Femur (tissue), 1 donor: ENCODE results near the gene EDN2.

Experiments used
- DNase-seq: peaks from one replicate; pipeline ENCODE4 v3.0.0-alpha.2; 2017

Gene EDN2

DNA sequence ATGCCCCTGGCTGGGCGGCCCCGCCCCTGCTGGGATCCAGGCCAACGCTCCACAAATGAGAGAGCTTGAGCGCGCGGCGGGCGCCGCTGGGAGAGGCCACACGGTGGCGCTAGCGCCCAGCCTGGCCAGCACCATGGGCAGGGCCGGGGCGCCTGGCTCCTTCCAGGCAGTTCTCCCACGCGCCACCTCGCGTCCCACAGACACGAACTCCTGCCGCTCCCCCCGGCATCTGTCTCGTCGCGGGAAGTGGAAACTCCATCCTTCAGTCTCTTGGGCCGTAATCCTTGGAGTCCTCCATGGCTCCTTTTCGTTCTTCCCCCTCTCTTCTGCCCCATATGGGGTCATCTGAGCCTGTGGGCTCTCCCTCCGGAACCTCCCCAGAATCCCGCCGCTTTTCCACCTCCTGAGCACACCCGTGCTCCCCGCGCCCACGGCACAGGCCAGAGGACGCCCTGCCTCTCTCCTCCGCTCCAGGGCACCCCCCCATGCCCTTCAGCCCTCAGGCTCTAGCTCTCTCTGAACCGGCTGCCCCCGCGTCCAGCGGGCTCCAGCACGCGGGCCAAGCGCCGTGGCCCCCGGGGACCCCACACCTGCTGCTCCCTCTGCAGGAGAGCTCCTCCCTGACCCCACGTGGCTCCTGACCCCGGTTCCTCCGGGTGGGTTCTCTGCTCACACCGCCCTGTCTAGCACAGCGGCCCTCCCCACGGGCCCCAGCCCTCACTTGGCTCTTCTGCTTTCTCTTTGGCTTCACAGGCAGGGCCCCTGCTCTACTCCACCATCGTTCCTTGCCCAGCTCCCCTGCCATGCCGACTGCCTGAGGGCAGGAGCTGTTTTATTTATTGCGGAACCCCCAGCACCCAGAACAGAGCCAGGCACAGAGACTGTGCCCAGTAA, 31.9 kb upstream of the EDN2 start:
- peak; percentile 96 for DNase-seq

DNA sequence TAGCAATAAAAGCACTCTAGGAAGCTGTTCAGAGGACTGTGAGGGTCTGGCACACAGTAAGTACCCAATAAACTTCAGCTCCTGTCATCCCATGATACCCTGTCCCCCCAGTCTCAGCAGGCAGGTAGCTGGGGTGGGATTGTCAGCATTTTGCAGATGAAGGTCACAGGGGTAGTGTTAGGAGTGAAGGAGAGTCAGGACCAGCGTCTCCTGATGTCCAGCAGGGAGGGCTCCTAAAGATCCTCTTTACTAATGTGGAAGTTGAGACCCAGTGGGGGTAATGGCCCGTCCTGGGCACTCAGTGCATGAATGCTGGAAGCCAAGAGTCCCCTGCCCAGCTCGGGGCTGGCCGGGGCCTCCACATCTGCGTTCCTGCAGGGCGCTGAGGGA, 31.3 kb upstream of the EDN2 start:
- DNase-seq: no peak

DNA sequence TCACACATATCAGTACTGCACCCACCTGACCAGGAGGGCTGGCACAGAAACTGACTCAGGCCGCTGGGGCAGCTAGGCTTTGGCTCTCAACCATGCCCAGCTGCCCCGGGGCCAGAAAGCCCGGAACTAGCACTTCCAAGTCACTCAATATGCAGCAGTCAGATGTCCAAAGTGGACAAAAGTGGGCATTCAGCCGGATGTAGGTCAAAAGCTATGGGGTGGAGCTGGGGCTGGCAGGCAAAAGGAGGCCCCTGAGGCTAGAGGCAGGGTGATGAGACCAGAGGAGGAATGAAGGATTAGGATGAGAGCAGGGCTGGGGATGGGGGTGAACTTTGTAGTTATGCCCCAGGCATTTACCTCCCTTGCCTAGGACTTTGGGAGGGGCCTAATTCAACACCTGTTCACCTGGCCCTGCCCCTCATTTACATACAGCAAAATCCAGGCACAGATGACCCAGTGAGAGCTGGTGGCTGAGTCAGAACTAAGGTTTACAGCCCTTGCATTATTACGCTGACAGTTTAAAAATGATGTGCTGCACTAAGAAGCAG, 30.7 kb upstream of the EDN2 start:
- no peak for DNase-seq

DNA sequence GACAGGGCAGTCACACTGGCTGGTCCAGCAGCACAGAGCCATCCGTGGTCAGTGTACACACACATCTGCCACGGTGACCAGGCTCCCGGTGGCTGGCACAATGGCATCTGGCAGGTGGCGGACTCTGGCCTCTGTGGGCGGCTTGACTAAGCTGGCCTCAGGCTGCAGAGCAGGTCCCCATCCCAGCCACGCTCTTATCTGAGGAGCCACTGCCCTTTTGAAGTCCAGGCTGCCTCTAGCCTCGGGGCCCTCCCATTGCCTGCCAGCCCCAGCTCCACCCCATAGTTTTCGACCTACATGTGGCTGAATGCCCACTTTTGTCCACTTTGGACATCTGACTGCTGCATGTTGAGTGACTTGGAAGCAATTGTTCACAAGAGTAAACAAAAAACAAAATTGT, 29.9 kb upstream of the EDN2 start:
- DNase-seq: no peak

DNA sequence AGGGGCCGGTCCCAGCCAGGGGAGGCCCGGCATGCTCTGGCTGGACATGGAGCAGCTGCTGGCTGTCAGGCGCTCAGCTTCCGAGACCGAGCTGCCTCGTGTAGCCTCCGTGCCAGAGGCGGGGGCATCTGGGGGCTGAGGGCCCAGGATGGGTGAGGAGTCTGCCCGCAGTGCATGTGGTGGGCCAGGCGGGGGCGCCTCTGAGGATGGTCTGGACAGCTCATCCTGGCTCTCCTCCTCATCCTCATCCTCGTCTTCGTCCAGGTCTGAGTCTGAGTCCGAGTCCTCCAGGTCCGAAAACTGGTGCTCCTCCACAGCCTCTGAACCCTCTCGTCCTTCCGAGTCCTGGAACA, 28.9 kb upstream of the EDN2 start:
- DNase-seq: no peak

DNA sequence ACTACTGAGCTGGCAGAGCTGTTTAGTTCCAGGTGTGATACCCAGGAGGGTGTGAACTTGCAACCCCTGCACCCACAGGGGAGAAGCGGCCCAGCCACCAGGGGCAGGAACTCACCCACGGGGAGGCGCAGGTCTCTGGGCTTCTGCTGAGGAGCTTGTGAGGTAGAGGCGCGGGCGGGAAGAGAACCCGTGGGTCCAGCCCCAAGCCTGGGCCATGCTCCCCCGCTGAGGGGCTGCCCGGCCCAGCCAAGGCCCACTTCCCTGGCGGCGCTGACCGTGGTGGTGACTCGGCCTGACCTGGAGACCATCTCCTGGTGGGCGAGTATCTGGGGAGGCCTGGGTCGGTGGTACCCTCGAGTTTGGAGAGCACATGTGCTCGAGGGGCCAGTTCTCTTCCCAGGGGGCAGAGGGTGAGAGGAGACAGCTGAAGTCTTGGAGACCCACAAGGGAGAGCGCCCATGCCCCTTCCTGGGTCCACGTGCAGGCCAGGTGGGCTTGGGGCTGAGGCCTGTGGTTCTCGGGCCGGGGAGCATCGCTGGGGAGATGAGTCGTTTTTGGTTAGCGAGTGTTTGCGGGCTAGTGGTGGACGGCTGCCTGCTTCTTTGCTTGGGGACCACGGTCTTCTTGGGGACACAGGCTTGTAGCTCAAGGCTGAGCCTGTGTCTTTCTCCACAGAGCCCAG, 28.4 kb upstream of the EDN2 start:
- DNase-seq: no peak

DNA sequence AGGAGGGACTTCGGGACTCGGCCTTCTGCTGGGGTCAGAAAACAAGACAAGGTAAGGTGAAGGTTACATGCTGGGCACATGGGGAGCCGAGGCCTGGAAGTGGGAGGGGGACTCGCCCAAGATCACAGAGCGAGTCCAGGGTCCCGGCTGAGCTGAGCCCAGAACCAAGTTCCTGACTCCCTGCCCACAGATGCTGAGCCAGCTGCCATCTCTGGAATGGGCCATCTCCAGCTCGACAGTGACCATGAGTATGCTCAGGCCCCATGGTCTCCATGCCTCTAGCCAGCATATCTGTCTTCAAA, 26.7 kb upstream of the EDN2 start:
- DNase-seq: no peak

DNA sequence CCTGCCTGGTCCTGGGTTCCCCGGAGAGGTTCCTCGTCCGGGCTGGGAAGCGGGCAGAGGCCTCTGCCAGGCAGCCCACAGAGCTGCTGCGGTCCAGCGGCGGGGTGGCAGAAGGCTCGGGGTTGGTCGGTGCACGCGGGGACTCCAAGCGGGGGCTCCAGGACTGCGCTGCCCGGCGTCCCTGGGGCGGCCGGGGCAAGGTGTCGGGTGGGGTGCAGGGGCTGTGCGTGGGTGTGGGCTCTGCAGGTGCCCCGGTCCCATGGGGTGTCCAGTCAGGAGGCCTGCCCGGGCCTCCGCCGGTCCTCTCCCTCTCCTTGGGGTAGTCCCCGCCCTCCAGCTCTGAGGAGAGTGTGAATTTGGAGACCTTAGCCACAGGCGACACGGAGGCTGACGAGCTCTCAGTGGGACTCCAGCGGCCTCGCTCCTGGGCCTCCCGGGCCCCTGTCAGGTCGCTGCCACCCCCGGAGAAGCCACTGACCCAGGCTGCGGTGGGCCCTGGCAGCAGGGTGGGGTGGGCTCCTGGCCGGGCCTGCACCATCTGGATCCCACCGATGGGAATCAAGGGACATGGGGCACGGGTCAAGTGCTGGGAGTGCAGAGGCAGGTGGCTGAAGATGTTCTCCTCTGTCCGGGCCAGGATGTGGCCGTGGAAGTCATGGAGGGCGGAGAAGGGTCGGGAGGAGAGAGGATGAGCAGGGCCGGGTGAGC, 26.2 kb upstream of the EDN2 start:
- no peak for DNase-seq

DNA sequence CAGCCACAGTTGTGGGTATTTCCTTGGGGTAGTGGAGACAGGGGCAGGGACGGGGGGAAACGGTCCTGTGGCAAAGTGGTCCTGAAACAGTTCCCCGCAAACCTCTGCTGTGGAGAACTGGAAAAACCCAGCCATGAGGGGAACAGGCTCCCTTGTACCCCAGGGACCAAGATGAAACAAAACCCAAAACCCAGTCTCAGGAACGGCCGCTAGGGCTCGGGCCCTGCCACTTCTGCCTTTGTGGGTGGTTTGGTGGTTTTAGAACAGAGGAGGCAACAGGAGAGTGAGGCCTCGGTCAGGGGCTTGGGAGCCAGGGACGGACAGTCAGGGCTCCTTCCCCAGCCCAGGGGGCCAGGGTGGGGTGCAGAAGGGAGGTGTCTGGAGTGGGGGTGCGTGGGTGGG, 24.8 kb upstream of the EDN2 start:
- DNase-seq: no peak

DNA sequence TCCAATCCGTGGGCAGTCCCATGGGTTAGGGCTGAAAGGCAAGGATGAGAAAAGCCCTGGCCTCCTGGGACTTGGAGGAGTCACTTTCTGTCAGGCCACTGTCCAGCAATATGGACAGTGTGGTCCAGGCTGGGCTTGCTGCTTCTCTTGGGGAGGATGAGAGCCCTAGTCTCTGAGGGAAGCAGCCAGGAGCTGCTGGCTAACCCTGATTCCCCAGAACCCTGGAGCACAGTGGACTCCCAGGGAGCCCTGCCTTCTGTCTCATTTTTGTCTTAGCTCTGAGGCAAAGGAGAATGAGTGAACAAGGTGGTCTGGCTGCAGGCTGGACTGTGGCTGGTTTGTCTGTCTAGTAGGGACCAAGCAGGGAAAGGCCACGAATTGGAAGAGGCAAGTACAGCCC, 23.8 kb upstream of the EDN2 start:
- DNase-seq: no peak

DNA sequence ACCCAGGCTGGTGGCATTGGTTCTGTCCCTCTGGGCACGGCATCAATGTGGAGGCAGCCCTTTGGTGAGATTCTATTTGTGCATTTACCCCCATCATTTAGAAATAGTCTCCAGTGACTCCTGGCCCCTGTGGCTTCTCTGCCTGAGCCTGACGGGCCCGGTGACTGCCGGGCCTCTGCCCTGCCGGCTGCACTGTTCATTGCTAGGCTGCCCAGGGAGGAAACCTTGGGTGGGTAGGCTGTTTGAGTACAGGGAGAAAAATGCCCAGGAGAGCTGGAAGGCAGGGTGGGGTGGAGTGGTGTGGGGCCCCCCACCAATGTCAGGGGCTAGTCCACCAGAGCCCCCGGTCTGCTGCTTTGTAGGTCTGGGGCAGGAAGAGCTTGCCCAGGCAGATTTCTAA, 23.4 kb upstream of the EDN2 start:
- no peak for DNase-seq

DNA sequence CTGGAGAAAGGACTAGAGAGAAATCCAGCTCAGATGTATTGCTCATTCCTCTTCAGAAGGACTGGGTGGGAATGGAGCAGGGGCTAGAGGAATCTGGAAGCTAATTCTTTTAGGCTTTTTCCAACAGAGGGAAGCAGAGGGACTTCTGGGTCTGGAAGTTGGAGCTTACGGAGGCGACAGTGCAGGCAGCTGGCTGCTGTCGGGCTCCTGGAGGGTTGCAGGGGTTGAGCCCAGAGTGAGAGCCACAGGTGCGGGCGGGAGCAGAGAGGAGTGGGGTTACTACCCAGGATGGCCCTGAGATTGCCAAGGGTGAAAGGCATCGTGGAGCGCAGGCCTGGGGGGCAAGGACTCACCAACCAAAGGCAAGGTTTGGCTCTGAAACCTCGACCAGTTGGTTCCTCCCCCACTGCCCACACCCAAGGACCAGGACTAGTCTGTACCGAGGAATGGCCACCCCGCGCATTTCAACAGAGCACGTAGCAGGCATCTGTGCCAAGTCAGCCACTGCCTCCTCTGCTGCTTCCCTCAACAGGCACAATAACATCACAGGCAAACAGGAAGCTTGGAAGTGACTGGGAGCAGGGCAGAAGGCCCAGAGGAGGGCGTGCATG, 22.7 kb upstream of the EDN2 start:
- no peak for DNase-seq

DNA sequence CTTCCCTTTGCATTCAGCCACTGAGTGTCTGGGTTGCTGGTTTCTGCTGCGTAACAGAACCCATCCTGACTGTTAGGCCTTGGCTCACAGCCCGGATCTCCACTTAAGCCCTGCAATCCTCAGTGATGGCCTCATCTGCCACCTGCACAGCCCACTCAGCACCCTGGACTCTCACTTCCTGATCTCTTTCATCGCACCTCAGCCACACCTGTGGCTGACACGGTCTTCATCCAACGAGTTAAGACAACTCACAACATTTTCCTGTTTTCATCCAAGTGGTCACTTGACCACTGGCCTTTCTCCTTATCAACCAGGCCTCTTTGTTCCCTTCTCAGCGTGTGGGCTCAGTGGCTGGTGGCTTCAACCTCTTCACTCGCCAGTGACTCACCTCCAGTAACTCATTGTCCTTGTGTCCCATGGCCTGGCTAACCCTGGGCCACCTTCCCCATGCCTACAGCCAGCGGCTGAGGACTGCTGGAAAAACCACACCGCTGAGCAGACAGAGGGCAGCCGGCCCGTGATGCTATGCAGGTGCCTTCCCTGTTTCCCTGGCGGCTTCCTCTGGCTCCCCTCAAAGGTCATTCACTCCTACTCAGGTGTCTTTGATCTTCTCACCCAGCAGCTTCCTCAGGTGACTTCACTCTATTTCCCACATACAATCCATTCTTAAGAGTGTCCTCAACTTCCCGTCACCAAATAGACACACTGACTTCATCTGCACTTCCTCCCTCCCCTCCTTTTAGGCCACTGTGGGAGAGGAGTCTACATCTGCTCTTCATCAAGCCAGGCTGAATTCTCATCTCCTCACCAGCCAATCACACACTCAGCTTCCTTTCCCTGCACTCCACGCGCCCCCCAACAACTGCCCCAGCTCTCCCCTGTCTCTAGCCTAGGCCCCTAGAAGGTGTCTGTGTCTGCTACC, 19.9 kb upstream of the EDN2 start:
- DNase-seq: no peak

DNA sequence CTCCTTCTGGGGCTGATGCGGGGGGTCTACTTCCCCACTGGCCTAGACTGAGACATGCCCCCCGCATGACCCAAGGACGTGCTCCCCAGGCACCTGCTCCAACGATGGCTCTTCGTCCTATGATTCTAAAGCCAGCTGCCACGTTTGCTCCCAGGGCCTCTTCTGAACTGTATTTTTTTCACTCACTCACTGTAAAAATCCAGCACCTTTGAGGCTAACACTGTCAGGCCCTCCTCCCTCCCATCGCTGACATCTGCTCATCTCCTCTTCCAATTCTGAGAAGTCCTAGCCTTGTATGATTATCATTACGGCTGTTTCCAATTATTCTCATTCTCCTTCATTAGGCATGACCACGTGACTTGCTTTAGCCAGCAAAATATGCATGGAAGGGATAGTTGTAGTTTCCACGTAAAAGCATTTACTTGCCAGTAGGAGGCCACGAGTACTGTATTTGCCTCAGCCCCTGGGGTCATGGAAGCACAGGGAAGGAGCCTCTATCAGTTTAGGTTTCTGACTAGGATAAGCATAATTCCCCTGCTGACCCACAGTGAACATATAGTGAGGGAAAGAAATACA, 19.1 kb upstream of the EDN2 start:
- no peak for DNase-seq

DNA sequence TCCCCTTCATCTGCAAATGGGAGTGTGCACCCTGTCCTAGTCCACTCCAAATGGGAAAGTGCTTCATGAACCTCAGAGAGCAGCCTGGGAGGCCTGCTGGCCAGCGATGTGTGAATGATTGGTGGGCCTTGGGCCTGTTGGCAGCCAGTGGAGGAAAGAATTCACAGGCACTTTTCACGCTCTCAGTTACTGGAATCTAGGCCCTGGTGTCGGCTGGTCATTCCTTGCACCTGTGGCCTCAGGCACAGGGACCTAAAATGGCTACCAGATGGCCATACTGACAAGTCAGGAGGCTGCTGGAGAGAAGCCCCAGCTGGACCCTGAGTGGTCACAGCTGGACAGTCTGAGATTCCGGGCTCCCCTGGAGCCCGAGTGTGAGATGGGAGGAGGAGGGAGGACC, 18.4 kb upstream of the EDN2 start:
- peak; percentile 71 for DNase-seq

DNA sequence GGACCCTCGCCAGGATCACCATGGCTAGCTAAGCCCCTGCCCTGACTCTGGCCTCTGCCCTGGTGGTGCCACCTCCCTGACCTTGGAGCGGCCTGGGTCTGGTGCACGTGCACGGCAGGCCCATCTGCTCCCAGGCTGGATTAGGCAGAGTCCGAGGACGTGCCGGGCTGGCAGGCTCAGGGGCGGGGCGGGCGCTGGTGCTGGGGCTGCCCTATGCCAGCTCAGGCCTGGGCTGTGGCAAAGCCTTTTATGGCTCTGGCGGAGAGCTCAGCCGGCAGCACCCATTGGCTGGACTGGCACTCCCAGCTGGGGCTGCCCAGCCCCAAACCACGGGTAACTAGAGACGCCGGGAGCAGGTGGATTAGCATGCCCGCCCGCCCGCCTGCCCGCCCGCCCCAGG, 17.1 kb upstream of the EDN2 start:
- DNase-seq: peak; percentile 77

DNA sequence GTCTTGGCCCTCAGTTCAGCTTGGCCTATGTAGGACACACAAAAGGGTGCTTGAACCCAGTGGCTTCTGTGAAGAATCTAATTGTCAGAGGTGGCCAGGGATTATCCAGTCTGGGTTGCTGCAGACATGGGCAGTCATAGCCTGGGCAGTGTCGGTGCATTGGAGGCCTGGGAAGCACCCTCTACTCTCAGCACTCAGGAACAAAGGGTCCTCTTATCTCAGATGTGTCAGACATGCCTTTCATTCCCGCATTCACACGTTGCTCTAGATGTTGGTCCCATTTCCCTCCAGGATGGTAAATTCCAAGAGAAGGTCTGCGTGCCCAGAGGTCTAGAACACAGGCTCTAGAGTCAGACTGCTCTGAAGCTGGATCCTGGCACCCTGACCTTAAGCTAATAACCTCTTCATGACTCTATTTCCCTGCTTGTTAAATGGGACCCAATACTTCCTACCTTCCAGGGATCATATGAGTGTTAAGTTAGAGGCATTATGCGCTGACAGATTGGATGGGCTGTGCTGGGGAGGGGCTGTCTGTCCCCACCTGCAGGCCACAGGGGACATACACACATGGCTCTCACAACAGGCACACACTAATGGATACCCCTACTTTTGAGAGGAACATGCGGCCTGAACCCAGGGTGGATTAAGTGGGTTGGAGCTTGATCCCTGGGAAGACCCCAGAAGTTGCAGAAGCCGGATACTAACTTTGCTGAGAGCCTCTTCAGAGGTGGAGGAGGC, 16.5 kb upstream of the EDN2 start:
- DNase-seq: no peak

DNA sequence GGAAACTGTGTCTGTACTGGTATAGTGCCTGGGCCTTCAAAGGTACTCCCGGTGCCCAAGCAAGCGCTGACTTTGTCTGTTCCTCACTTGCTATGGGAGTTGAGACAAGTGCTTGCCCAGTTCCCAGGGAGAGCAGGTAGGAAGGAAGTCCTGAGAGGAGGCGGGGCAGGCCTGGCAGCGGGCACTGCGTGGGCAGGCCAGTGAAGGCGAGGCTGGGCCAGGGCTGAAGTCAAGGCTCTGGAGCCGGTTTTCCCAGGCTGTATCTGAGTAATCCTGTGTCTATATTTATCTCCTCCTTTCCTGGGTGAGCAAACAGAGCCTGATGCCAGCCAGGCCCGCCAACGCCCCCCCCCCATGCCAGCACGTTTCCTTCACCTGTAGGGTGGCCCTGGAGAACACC, 15.9 kb upstream of the EDN2 start:
- no peak for DNase-seq

DNA sequence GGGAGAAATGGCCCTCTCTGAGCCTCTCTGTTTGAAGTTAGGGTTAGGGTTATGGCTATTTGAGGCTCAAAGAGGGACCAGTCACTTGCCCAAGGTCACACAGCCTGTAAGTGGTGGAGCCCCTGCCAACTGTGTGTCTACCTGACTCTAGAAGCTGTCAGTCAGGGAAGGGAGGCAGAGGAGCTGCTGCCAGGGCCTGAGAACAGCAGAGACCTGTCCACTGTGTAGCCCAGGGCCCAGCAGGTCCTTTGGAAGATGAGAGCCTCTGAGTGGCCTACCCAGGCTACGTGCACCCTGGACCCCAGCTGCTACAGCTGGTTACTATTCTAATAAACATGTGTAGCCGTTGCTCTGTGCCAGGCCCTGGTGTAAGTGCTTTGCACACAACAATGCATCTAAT, 15.1 kb upstream of the EDN2 start:
- DNase-seq: no peak

DNA sequence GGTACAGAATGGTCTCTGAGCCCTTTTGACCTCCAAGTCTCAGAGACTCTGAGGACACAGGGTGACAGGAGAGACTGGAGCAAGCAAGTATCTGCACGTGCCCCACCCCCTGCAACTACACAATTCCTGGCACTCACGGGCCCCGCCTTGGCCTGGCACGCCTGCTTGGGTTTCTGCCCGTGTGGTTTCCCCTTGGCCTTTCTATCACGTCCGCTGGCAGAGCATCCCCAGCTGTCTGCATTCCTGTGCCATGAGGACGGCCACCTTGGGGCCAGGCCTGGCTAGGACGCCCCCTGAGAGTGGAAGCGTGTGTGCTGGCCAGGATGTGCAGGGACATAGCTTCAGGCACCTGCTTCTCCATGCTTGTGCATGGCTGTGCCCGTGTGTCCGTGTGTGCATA, 14.3 kb upstream of the EDN2 start:
- peak; percentile 77 for DNase-seq

DNA sequence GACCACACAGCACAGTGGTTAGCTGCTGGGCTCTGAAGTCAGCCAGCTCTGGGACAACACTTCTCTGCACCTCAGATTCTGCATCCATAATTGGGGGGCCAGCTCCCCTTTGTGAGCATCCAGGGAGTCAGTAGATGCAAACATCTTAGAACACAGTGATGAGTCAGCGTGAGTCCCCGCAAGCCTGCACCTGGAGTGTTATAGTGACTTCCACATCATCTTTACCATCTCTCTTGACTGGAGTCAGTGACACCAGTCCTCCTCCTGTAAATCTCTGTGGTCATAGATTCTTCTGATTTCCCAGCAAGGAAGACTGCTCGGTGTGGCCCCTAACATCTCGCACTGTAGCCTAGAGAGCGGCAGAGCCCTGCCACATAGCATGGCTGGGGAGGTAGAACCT, 13.9 kb upstream of the EDN2 start:
- DNase-seq: no peak
